ENCODE measurements around the gene YJEFN3. TPM values are rescaled to one million over a fixed set of nuclear protein-coding genes. Genes with fewer than 3 reads are reported as not detected.

YJEFN3 gene
- total and polyA plus RNA-seq, 2 donors (not counting 3 experiments of a cell fraction or from before 2014, with no cell fraction given) = 1.9 to 2.1 TPM

GRCh38 chr19:19579533-19580361, 51.0 kb downstream of the YJEFN3 start:
- CTCF ChIA-PET = no interaction called here
- intact Hi-C loops (cut with micrococcal nuclease) = no loop called here

More at GRCh38 chr19:19579533-19580361, 51.0 kb downstream of the YJEFN3 start:
- no peaks in the 10 kb centered on the region for H3K27me3 ChIP-seq (ENCODE audit: control insufficient read depth in 2 of 2, insufficient read depth in 2 of 2, low read length in 2 of 2)
- H3K36me3 ChIP-seq (ENCODE audit: control insufficient read depth in 2 of 2, extremely low read depth in 1 of 2, insufficient read depth in 2 of 2, low read length in 2 of 2) = no peaks in the 10 kb centered on the region
- BruUV-seq (replicated peaks) = no TSS peak
- no peaks in the 10 kb centered on the region for H3K4me1 ChIP-seq (ENCODE audit: control insufficient read depth, extremely low read depth, insufficient read depth, low read length)
- TF ChIP-seq FOS (IDR thresholded peaks at IDR 0.05; ENCODE audit: borderline replicate concordance, insufficient read depth, low read length) (no peak), GATA2 (IDR thresholded peaks at IDR 0.05; ENCODE audit: insufficient read depth, insufficient read length, low read depth, low read length) (no peak), POLR2A (IDR thresholded peaks at IDR 0.05; ENCODE audit: low read depth, low read length) (no peak), POLR2AphosphoS5 (IDR thresholded peaks at IDR 0.05; ENCODE audit: insufficient read depth, low read depth, low read length) (no peak), CTCF (IDR thresholded peaks at IDR 0.05; ENCODE audit: extremely low read depth in 1 of 2, insufficient read depth in 1 of 2, low read depth in 1 of 2, low read length in 2 of 2) (no peak), MYC (IDR thresholded peaks at IDR 0.05; ENCODE audit: low read depth, low read length) (no peak), MAX (IDR thresholded peaks at IDR 0.05; ENCODE audit: insufficient read depth, insufficient read length) (no peak), EZH2 (IDR thresholded peaks at IDR 0.05; ENCODE audit: borderline replicate concordance, low read depth, low read length, severe bottlenecking) (no peak), JUN (IDR thresholded peaks at IDR 0.05; ENCODE audit: borderline replicate concordance, insufficient read depth, insufficient read length, low read depth) (no peak)
- no peaks in the 10 kb centered on the region for H3K9me3 ChIP-seq (replicated peaks; ENCODE audit: control insufficient read depth, insufficient read depth, low read length)
- POLR2A ChIA-PET = no interaction called here
- FAIRE-seq = no peak
- H3K9ac ChIP-seq (replicated peaks; ENCODE audit: extremely low read depth, insufficient read depth, low read length) = no peak overlapping the region
- no peak overlapping the region for H3K4me3 ChIP-seq (replicated peaks in 1 of 3; ENCODE audit: insufficient read depth in 1 of 3, low read depth in 1 of 3, low read length in 3 of 3)
- H3K4me2 ChIP-seq (ENCODE audit: insufficient read depth, low read length) = no peak overlapping the region
- dilution Hi-C loops (cut with MboI; ENCODE audit: extremely low pct_ligation_motif_present, low sequenced_read_pairs) = no loop called here
- DNase-seq (ENCODE audit: low read depth, low spot score) = no peak
- no peaks in the 10 kb centered on the region for H4K20me1 ChIP-seq (replicated peaks; ENCODE audit: control insufficient read depth, extremely low read depth, insufficient read depth, low read length)
- no peaks in the 10 kb centered on the region for H3K79me2 ChIP-seq (ENCODE audit: control insufficient read depth, insufficient read depth, low read length)
- no peak overlapping the region for H3K27ac ChIP-seq (ENCODE audit: insufficient read depth, low read depth, low read length)
- no peaks in the 10 kb centered on the region for H3K9me1 ChIP-seq (replicated peaks; ENCODE audit: control insufficient read depth, extremely low read depth, insufficient read depth, low read length)
- no peak overlapping the region for H2AFZ ChIP-seq (ENCODE audit: low read depth, low read length)
